NCI-H128 (cell line): ENCODE measurements around the gene FAM3B.
"Not testable (repeated sequence)": the region's sequence is repeated elsewhere in the genome, so short reads cannot be mapped to it uniquely, and the experiment has no call there.

Experiments used
- DNase-seq: peaks from one replicate; lab custom pipeline; 2025; ENCODE audit not compliant: unreplicated experiment; lab: John Stamatoyannopoulos, UW

The FAM3B gene

DNA sequence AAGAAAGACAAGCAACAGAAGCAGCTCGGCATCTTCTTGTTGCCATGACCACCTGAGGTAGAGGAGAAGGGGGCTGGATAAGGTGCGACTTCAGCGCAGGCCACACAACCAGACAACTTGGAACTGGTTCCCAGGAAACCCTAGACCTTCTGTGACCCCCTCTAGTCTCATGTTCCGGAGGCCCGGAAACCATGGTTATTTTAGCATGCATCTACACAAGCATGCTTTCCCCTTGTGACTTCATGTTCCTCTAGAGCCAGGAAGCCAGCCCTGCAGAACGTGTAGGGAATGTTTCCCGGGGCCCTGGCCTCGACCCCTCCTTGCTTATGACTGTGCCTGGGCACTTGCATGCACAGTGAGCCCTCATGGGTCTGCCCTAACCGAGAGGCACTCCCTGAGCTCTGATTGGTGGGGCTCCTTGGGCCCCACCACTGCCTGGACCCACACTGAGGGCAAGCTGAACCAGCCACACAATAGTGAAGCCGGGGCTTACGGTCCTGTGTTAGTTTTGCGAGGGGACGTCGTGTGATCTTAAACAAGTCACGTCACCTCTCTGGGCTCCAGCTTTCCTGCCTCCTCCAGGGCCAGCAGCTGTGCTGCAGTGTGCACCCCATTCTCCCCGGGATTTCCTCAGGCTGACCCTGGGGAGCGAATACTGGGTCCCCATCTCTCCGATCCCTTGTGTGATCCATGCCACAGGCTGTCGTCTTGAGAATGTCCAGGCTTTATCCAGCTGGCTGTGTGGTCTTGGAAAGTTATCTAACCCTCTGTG is 33.2 kb downstream of the FAM3B start:
- DNase-seq: no peak

DNA sequence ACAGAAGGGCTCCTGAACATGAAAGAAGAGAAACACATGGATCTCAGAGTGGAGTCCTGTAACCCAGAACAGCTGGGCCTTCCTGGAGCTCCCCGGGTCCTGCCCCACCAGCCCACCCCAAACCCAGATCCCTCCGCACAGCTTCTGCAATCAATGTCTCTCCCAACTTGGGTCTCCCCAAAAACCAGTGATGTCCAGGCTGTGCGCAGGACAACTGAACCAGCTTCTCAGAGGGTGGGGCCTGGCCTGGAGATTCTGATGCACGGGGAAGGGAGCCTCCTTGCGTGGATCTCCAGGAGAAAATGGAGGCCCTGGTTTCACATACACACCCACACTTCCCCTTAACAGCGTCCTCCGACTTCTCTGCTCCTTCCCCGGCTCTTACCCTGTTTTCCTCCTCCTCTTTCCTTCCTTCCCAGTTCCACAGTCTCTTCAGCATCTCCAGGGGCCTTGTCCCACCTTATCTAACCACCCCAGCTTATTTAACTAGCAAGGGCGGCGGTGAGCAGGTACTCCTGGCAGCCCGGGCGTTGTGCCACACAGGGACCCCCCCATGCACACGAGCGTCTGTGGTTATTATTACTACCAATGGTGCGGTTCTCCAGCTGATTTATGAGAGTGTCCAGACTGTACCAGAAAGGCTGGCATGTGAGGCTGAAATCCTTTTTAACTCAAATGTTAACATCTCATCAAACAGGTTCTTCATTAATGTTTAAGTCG is 34.0 kb downstream of the FAM3B start:
- no peak for DNase-seq

DNA sequence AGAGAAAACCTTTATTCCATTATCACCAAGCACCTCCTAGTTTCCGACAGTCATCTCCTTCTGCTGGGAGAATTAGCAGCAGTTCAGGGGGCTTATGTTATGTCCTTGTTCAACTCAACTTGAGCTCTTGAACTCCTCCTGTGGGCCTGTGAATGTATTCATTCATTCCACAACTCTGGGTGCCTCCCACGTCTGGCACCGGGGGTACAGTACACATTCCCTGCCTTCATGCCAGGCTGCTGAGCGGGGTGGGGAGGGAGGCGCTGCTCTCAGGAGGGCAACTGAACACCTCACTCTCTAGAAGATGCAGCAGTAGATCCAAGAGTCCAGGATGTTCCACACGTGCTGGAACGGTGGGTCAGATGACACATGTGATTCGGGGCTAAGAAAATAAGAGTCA is 40.9 kb downstream of the FAM3B start:
- DNase-seq: no peak

DNA sequence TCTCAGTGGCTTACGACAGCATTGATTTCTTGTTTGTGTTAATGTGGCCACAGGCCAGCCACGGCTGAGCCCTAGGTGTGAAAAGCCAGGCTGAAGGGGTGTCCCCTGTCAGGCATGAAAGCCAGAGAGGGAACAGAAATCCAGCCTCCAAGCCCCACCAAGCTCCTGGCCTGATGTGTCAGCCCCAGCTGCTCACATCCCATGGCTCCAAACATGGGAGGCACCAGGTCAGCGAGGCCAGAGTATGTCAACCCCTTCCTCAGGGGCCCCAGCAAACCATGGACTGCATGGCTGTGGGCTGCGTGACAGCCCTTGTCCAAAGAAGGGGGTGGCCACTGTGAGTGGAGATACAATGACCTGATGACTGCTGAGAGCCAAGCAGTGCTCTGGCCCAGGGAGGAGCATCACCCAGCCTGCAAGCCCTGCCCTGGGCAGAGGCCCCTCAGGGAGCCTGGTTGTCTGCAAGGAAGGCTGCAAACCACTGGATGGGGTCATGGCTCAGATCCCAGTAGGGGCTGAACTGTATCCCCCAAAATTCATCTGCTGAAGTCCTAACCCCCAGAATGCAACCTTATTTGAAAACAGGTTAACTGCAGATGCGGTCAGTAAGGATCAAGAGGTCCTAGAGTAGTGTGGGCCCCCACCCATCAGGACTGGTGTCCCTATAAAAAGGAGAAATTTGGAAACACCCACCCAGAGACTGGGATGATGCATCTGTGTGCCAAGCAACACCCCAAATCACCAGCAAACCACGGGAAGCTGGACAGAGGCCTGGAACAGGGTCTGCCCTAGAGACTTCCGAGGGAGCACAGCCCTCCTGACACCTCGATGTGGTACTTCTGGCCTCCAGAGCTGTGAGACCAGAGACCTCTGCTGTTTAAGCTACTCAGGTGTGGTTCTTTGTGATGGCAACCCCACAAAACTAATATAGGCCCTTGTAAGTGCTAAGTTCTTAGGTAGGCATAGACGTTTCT is 41.9 kb downstream of the FAM3B start:
- no peak for DNase-seq

DNA sequence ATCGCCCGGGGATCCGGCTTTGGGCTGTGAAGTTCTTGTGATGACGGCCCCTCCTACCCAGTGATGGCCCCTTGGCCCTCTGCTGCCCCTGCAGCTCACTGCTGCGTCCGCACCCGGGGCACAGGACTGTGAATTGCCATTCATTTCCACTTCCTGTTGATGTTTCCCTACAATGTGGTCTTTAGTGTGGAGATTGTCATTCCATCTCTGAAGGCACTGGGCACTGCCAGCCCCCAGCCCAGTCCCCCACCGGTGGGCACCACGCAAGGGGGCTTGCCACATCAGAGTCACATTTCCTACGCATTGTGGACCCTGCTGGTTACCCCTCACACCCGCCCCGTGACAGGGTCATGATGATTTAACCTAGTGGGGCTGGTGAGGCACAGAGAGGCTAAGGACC is 42.7 kb downstream of the FAM3B start:
- no peak for DNase-seq

DNA sequence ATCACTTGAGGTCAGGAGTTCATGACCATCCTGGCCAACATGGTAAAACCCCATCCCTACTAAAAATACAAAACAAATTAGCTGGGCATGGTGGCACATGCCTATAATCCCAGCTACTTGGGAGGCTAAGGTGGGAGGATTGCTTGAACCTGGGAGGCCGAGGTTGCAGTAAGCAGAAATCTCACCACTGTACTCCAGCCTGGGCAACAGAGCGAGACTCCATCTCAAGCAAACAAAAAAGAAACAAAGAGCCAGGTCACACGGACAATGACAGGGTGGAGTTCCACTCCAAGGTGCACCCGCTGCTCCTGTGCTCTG is 43.1 kb downstream of the FAM3B start:
- not testable (repeated sequence) for DNase-seq

DNA sequence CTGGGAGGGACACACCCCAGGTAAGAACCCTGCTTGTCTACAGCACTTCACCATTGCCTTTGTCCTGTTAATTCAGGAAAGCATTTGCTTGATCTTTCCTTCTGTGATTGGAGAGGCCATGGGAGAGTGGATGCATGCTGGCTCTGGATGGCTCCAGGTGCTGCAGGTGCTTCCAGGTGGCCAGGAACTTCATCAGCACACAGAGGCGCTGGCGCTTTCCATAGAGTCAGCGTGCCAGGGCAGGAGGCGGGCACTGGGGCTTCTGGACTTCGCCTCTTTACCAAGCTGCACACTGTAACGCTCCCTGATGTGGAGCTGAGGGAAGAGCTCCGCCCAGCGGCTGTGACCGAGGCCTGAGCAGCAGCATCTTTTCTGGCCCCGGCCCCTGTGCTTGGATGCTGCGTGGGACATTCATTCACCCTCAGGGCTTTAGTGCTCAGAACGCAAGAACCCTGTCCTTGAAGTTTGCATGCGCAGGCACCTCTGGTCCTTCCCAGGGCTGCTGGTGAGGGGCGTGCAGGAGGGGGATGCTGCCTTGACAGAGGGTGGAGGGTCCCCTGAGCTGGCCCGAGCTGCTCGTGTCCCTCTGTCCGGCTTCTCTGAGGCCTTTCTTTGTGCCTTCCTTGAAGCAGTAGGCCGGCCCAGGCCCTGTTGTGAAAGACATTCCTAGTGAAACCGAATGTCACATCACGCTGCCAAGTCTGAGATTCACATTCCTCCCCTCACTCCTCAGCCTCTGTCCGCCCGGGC is 43.6 kb downstream of the FAM3B start:
- no peak for DNase-seq

DNA sequence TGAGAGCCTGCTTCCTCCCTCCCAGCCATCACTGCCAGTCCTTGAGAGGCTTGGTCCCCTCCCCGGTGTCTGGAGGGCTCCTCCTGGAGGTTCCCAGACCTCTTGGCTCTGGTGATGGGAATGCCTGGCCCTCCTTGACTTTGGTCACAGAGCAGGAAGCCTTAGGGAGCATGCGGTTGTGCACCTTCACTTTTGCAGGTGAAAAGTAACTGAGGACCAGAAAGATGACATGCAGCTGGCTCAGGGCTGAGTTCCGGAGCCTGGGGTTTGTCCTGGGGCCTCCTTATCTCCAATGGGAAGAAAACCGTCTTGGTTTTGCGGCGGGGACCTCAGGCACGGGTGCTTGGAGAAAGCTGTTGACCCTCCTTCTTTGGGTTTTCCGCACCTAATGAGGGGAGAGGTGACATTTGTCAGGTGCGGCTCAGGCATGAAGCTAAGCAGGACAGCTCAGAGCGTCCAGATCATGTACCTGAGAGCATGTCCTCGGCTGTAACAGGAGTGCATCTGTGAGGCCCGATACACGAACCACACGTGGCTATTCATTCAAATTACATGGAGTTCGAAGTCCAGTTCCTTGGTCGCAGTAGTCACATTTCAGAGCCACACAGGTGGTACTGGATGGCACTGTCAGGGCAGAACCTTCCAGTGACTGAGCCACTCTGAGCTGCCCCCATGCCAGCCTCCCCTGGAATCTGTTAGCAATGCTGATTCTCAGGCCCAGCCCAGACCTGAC is 44.6 kb downstream of the FAM3B start:
- no peak for DNase-seq

DNA sequence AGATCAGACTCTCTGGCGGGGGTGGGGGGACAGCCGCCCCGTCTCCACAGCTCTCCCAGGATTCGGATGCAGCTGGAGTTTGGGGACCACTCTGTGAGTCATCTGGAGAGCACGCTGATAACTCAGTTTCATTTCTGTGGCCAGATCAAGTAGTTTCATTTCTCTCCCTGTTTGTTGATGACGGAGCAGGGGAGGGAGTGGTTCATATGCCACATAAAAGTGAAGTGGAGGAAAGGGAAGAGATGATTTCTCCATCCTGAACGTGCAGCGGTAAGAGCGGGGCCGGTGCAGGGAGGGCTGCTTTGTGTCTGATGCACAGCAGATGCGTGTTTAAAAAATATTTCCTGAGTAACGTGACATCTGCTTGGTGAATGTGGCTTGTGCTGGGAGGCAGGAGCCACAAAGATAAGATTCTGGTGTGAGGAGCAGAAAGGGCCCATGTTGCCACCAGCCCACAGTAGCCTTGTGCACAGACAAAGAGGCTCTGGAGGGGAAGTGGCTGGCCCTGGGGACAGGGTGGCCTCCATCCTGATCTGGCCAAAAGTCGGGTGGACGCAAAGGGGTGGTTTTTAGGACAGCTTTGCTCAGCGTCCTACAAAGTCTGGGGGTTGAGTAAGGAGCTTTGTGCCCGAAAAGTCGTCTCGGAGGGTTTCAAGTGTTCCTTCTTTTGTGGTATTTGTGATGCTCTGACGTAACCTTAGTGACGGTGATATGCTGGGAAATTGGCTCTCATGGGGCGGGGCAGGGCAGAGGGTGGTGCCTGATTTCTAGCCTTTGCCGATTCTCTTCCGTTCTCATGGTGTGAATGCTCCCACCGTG is 45.4 kb downstream of the FAM3B start, which contains the start of gene MX2:
Gene MX2, plus strand, starts transcription at position 242 of the 819 bp plus-strand sequence. CDS start 14,880 bp downstream, outside the sequence.
- no peak for DNase-seq

DNA sequence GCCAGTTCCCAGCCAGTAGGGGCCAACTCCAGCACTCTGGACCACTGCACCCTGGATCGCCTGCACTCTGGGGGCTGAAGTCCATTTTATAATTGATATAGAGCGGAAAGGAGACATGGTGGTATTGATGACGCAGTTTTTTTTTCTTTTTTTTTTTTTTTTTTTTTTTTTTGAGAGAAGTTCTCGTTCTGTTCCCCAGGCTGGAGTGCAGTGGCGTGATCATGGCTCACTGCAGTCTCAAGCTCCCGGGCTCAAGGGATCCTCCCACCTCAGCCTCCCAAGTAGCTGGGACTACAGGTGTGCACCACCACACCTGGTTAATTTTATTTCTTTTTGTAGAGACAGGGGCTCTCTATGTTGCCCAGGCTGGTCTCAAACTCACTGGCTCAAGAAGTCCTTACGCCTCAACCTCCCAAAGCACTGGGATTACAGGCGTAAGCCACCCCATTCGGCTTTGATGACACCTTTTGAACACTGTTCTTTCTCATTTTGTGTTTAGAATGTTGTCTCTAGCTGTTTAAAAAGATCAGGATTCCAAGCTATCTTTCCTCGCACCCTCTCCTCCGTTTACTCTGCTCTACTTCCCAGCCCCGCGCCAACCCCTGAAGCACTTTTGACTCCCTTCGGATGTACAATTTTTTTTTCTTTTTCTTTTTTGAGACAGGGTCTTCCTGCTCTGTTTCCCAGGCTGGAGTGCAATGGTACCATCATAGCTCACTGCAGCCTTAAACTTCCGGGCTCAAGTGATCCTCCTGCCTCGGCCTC is 46.2 kb downstream of the FAM3B start:
- no peak for DNase-seq

DNA sequence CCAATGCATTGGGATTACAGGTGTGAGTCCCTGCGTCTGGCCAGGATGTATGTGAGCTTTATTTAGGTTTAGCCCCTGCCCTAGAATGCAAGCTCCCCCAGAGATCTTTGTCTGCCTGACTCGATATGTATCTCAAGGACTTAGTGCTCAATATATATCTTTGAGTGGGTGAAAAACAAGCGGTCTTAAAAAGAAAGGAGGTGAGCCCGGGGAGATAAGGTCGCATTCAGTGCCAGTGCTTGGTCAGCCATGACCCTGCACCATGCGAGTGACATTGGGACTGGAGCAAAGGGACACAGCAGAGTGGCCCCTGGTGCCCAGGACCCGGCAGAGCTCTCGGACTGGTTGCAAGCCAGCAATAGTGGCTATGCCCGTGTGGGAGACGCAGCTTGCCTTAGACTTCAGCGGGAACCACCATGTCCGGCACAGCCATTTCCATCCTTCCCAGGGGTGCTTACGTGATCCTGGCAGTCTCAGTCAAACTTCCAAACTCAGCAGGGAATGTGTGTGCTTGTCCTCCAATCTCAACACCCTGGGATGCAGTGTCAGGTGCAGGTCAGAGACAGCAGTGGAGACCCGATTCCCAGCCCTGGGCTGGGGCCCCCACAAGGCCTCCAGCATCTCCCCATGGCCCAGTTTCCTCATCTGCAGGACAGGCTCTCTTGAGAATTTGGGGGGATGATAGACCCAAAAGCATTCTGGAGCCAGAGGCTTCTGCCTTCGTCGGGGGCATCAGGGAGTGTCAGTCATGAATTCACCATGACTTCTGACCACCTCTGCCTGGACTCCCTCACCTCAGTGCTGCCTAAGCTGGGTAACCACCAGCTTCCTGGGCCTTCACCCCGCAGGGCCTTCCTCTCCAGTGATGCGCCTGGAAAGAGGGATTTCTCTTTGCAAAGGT is 47.0 kb downstream of the FAM3B start:
- no peak for DNase-seq

DNA sequence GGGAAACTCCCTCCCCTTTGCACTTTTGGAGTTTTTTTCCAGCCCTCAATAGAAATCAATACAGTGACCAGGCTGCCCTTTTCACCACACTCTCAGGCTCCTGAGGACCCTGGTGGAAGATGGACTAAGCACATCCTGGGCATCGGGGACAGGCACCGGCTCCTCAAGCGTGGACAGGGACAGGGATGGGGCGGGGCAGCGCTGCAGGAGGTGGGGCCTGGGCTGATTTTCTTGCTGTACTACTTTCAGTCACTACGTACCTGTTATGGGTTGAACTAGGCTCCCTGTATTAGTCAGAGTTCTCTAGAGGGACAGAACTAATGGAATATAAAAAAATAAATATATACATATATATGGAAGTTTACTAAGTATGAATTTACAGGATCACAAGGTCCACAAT is 47.7 kb downstream of the FAM3B start:
- DNase-seq: no peak

DNA sequence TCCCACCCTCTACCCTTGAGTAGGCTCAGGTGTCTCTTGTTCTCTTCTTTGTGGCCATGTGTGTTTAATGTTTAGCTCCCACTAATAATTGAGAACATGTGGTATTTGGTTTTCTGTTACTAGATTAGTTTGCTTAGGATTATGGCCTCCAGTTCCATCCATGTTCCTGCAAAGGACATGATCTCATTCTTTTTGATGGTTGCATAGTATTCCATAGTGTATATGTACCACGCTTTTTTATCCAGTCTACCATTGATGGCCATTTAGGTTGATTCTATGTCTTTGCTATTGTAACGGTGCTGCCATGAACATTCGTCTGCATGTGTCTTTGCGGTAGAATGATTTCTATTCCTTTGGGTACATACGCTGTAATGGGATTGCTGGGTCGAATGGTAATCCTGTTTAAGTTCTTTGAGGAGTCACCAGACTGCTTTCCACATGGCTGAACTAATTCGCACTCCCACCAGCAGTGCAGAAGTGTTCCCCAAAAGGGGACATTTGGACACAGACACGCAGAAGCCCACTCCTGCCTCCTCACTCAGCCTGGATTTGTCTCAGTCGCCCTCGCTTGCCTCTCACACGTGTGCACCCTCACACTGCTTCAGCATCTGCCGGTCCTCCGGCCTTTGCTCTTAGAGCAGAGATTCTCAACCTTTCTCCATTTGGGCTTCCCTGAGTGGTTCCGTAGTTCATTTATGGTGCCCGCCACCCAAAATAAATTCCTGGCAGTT is 48.9 kb downstream of the FAM3B start:
- no peak for DNase-seq

DNA sequence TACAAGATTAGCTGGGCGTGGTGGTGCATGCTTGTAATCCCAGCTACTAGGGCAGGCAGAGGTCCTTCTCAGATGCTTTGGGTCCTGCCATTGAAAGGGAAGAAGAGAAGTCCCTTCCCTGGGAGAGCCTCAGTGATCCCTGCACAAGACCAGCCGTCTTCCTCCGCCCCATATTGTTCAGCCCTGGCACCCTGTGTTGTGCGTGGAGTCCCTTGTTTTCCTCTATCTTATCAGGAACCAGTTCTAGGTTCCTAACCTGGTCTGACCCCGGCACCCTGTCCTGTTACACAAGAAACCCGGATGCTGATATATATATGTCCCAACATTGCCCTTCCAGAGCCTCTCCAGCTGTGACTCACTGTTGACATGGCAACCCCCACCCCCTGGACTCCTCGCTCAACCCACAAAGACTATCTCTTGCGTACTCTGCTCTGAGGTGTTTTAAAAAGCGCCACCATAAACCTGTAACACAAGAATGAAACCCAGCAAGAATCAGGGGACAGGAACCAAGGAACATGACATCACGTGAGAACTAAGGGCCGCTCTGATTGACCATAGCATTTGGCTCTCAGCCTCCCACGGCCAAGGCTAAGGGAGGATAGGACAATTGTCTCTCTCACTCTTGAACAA is 50.0 kb downstream of the FAM3B start:
- DNase-seq: no peak

DNA sequence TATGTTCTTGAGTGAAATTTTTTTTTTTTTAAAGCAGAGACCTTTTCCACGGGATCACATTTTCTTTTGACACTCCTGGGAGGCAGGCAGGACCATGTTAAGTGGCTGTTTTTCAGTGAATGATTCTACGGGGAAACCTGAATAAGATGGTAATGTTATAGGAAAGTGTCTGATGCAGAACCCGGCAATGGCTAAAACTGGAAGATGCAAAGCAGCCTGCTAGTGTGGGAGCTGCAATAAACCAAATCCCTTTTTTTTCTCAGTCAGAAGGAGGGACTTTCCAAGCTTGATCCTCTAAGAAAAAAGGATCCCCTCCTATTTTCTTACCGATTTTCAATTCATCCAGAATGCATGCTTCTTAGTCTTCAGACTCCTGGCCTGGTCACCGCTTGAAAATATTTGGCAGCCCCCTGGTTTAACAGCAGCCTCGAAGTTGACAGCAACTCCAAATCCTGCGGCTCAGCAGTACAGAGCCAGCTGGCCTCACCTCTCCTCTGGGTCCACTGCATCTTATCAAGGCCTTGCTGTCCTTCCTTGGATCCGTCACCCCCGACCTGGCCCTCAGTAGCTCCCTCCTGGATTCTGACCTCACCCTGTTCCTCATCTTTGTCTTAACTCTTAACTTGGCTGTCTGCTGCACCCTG is 50.8 kb downstream of the FAM3B start:
- DNase-seq: no peak
